ENCODE data around the gene STEAP1B. TPM values are rescaled to one million over a fixed set of nuclear protein-coding genes. Genes with fewer than 3 reads are reported as not detected.

The STEAP1B gene
- total RNA-seq, 1 donor from 2014 or later, result 24.5 TPM

Other genes starting within 250 kb of the STEAP1B start
- 176 and 269 TPM in 2 replicates for gene RAPGEF5, start 143.0 kb downstream of the STEAP1B start, total RNA-seq
- gene IL6, start 227.0 kb upstream of the STEAP1B start, total RNA-seq, result 1.0 and 1.3 TPM in 2 replicates